Stimulated activated CD4-positive, alpha-beta T cell treated with anti-CD3 and anti-CD28 coated beads, Interleukin-1b, Interleukin-23, amount 100 ng/mL, for 24 hours (primary cell): ENCODE measurements around the gene POTEB.
"Not testable (repeated sequence)": the region's sequence is repeated elsewhere in the genome, so short reads cannot be mapped to it uniquely, and the experiment has no call there.

ENCODE experiments used
- DNase-seq, 4 experiments: peaks; one replicate each; pipeline ENCODE4 v3.0.0-alpha.2; 2020; ENCODE audit warnings: low read depth in 4 of 4, low spot score in 1 of 4

The POTEB gene

GRCh38 chr15:21877635-21878034 is at the start of gene POTEB:
POTEB (minus strand) TSS chr15:21877735; CDS start chr15:21877246, 489 bp downstream.
- DNase-seq = not testable (repeated sequence)

- DNase-seq = not testable (repeated sequence)
Measured at GRCh38 chr15:21890955-21891354, 13.4 kb upstream of the POTEB start.

- not testable (repeated sequence) for DNase-seq
Measured at GRCh38 chr15:21889542-21889941, 12.0 kb upstream of the POTEB start.

GRCh38 chr15:21838831-21839230 is 38.7 kb downstream of the POTEB start:
- DNase-seq = not testable (repeated sequence)
